Endodermal cell (in vitro differentiated cells): ENCODE measurements around the gene FAM98C. TPM values are rescaled to one million over a fixed set of nuclear protein-coding genes. Genes with fewer than 3 reads are reported as not detected.

ENCODE experiments used
- DNase-seq: peaks from one replicate; pipeline ENCODE4 v3.0.0-alpha.2; 2017
- H3K27ac ChIP-seq: 2 replicates; pipeline ENCODE4 v1.5.1; 2013; ENCODE audit warnings: mild to moderate bottlenecking, low read depth, low read length, moderate library complexity
- H3K27me3 ChIP-seq: 2 replicates; pipeline ENCODE4 v1.6.1; 2013; ENCODE audit warnings: mild to moderate bottlenecking, low read length, moderate library complexity; ENCODE audit not compliant: insufficient read depth, control insufficient read depth, poor library complexity, severe bottlenecking
- H3K36me3 ChIP-seq: 2 replicates; pipeline ENCODE4 v1.7.0; 2013; ENCODE audit warnings: mild to moderate bottlenecking, low read length, moderate library complexity; ENCODE audit not compliant: control insufficient read depth, insufficient read depth
- H3K4me1 ChIP-seq: one replicate; pipeline ENCODE4 v1.7.0; 2013; ENCODE audit warnings: low read length; ENCODE audit not compliant: control insufficient read depth, insufficient read depth
- H3K4me3 ChIP-seq: 2 replicates; pipeline ENCODE4 v1.5.1; 2013; ENCODE audit warnings: mild to moderate bottlenecking, low read length, moderate library complexity
- H3K9ac ChIP-seq: 2 replicates; pipeline ENCODE4 v1.6.1; 2013; ENCODE audit warnings: mild to moderate bottlenecking, low read length, moderate library complexity; ENCODE audit not compliant: poor library complexity, severe bottlenecking; ENCODE audit errors: extremely low read depth
- H3K9me3 ChIP-seq: 2 replicates; pipeline ENCODE4 v1.6.1; 2013; ENCODE audit warnings: mild to moderate bottlenecking, low read length, moderate library complexity; ENCODE audit not compliant: control insufficient read depth
- H3K27ac Mint-ChIP-seq: 2 replicates; pipeline ENCODE4 v1.8.0; 2020; ENCODE audit warnings: mixed read lengths
- H3K27me3 Mint-ChIP-seq: 2 replicates; pipeline ENCODE4 v1.8.0; 2021; ENCODE audit warnings: mild to moderate bottlenecking, mixed read lengths; ENCODE audit not compliant: insufficient read depth
- H3K36me3 Mint-ChIP-seq: 2 replicates; pipeline ENCODE4 v1.8.0; 2020; ENCODE audit warnings: low read depth, mixed read lengths
- H3K4me1 Mint-ChIP-seq: 2 replicates; pipeline ENCODE4 v1.8.0; 2020; ENCODE audit warnings: mixed read lengths
- H3K4me3 Mint-ChIP-seq: 2 replicates; pipeline ENCODE4 v1.8.0; 2020; ENCODE audit warnings: mild to moderate bottlenecking, moderate library complexity, mixed read lengths
- H3K9me3 Mint-ChIP-seq: 2 replicates; pipeline ENCODE4 v1.8.0; 2020; ENCODE audit warnings: mild to moderate bottlenecking, mixed read lengths
- WGBS, 2 experiments: methylation state at CpG; one replicate each; pipeline versions ENCODE4 v1.1.5 to v1.1.7; 2013; ENCODE audit warnings: missing lambda C conversion rate in 2 of 2, mixed read lengths in 1 of 2; ENCODE audit not compliant: insufficient coverage in 1 of 2, insufficient read length in 1 of 2; 5-methylcytosine and 5-hydroxymethylcytosine counted together
- total RNA-seq, 2 donors: library from RNA; stranded (reverse); fragmentation: NEBNext Ultra II Directional in 1 of 2; extraction: Animal tissue kit (Norgen Biotek cat#: 25700) in 1 of 2; gene quantifications; 2 replicates in 1 of 2; 3 replicates in 1 of 2; pipeline ENCODE4 v1.2.1, GENCODE V29; 2021
- TF ChIP-seq, protein P1 (sequence below): fragments of 200-600 bp; sonication (generic); conservative IDR thresholded peaks from 2 replicates; pipeline ENCODE4 v1.5.0; 2021; ENCODE audit warnings: antibody characterized with exemption, mild to moderate bottlenecking

The FAM98C gene
- total RNA-seq, 2 donors from 2014 or later, result 8.6 to 13.7 TPM

- TF ChIP-seq, protein P1, sequence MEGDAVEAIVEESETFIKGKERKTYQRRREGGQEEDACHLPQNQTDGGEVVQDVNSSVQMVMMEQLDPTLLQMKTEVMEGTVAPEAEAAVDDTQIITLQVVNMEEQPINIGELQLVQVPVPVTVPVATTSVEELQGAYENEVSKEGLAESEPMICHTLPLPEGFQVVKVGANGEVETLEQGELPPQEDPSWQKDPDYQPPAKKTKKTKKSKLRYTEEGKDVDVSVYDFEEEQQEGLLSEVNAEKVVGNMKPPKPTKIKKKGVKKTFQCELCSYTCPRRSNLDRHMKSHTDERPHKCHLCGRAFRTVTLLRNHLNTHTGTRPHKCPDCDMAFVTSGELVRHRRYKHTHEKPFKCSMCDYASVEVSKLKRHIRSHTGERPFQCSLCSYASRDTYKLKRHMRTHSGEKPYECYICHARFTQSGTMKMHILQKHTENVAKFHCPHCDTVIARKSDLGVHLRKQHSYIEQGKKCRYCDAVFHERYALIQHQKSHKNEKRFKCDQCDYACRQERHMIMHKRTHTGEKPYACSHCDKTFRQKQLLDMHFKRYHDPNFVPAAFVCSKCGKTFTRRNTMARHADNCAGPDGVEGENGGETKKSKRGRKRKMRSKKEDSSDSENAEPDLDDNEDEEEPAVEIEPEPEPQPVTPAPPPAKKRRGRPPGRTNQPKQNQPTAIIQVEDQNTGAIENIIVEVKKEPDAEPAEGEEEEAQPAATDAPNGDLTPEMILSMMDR, result no peak
- peak overlapping the region; percentile 80 for H3K27ac Mint-ChIP-seq
Measured at GRCh38 chr19:38389101-38389925, 13.6 kb upstream of the FAM98C start.

DNA sequence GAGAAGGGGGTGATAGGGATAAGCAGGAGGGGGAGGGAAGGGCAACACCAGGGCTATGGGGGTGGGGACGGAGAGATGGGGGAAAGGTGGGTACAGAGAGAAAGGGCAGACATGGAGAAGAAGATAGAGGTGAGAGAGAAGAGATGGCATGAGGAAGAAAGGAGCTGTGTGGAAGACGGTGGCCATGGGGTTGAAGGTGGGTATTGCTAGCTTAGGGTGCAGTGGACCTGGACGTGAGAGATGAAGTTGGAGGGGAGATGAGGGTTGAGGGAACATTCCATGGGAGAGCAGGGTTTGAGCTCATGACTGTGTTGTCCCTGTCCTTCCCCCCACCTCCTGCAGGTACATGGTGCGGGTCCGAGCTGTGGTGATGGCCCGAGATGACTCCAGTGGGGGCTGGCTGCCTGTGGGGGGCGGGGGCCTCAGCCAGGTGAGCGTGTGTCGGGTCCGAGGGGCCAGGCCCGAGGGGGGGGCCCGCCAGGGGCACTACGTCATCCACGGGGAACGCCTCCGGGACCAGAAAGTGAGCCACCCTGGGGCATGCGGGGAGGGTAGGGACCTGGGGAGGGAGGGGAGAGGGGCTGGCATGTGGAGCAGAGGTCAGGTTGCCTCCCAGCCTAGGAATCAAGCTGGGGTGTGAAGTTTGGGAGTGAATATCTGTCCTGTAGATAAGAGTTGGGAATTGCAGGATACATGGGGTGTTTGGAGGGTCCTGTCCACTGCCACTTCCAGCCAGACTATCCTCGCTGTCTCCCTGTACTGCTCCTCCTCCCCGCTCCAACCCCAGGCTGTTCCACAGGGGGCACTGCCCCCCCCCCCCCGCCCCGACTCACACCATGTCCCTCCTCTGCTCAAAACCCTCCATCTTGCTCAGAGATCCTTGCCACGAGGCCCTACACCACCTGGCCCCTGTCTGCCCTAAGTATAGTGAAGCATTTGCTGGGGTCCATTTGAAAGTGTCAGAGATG, 12.7 kb upstream of the FAM98C start:
- peaks cover 7% of the 10 kb centered on the region for H3K36me3 Mint-ChIP-seq
- H3K27ac ChIP-seq, result no peak overlapping the region
- peaks cover 38% of the 10 kb centered on the region for H3K27me3 Mint-ChIP-seq

More at GRCh38 chr19:38389101-38389925, 13.6 kb upstream of the FAM98C start:
- peaks cover 2% of the 10 kb centered on the region for H3K4me1 ChIP-seq
- no peaks in the 10 kb centered on the region for H3K36me3 ChIP-seq
- H3K9me3 ChIP-seq, result no peaks in the 10 kb centered on the region
- H3K9me3 Mint-ChIP-seq, result no peaks in the 10 kb centered on the region
- peak overlapping the region; percentile 94 for H3K4me3 ChIP-seq
- peaks cover 36% of the 10 kb centered on the region for H3K27me3 Mint-ChIP-seq
- peak overlapping the region; percentile 69 for H3K9ac ChIP-seq
- 0 to 7% methylated on average over 8 to 26 of the region's 28 CpGs for WGBS, 2 experiments
- peak; percentile 82 for DNase-seq
- peak overlapping the region; percentile 63 for H3K27ac ChIP-seq
- H3K4me3 Mint-ChIP-seq, result peak overlapping the region; percentile 77
- no peaks in the 10 kb centered on the region for H3K27me3 ChIP-seq
- H3K4me1 Mint-ChIP-seq, result peaks cover 11% of the 10 kb centered on the region
- peaks cover 12% of the 10 kb centered on the region for H3K36me3 Mint-ChIP-seq

More for the DNA sequence above, 12.7 kb upstream of the FAM98C start:
- TF ChIP-seq, protein P1, result no peak
- peaks cover 2% of the 10 kb centered on the region for H3K4me1 ChIP-seq
- Mint-ChIP-seq H3K27ac (peak overlapping the region; percentile 35), H3K9me3 (no peaks in the 10 kb centered on the region), H3K4me1 (peaks cover 14% of the 10 kb centered on the region), H3K4me3 (peak overlapping the region; percentile 77)
- no peaks in the 10 kb centered on the region for H3K36me3 ChIP-seq
- H3K9ac ChIP-seq, result no peak overlapping the region
- H3K4me3 ChIP-seq, result peak overlapping the region; percentile 29
- WGBS, 2 experiments, result 68 to 81% methylated on average over 6 to 20 of the region's 22 CpGs
- no peaks in the 10 kb centered on the region for H3K9me3 ChIP-seq
- peak; percentile 62 for DNase-seq
- no peaks in the 10 kb centered on the region for H3K27me3 ChIP-seq
